ENCODE results near the gene THOC1.

GRCh38 chr18:172361-172760, 95.5 kb downstream of the THOC1 start:
- TF ChIP-seq CTCF (IDR thresholded peaks at IDR 0.05) (no peak), EZH2 (IDR thresholded peaks at IDR 0.05; ENCODE audit: borderline replicate concordance, insufficient read depth, low read depth, low read length, poor library complexity, severe bottlenecking) (no peak)
